8988T (cell line): ENCODE data around the gene KIAA1210.

Source experiments
- DNase-seq: peaks from one replicate; pipeline ENCODE4 v3.0.0; 2011

The KIAA1210 gene

DNA sequence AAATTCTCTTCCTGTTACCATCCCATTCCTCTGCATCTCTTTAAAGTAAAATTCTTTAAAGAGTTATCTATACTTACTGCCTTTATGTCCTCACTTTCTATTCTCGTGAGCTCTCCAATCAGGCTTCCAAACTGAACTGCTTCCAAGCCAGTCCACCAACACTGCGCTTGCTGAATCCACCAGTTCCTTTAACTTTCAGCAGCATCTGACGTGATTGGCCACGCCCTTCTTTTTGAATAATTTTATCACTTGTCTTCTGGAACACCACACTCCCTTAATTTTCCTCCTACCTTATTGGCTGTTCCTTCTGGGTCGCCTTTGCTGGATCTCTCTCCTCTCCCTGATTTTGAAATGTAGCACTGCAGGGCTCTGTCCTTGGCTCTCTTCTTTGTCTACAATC, at the start of gene KIAA1210:
KIAA1210 (minus strand) TSS at position 163 of the 400 bp plus-strand sequence. CDS start 4,170 bp downstream, outside the sequence.
- no peak for DNase-seq

DNA sequence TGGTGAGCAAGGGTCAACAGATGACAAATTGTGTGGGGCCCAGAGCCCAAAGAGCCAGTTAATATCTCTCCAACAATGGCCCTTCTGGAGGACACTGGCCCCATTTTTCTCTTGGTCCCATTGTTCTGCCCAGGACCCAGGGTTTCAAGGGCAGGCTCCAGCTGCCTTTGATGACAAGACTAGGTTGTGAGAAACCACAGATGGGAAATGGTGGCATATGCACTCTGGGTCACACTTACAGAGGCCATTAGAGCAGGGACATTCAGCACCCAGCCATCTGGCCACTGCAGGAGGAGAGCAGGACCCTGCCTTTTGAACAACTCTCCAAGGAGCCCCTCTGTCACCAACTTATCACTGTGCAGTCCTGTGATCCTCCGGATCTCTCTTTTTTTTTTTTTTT, 49.7 kb upstream of the KIAA1210 start:
- no peak for DNase-seq

DNA sequence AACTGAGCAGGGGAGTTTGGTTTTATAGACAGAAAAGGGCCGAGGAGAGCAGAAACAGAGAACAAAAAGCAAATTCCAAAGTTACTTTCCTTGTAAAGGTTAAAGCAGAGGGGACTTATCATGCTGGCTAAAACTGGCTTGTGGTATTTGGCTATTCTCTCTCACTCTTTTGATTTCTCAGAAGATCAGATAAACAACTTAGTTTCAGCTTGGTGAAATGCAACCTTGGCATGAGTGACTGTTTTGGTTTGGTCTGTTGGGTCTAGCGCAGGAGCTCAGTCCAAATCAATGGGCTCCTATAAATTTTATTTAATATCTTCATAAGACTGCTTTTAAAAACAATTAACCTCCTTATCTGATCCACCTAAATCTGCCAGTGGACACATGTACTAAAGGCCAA, 47.3 kb upstream of the KIAA1210 start:
- DNase-seq = no peak

DNA sequence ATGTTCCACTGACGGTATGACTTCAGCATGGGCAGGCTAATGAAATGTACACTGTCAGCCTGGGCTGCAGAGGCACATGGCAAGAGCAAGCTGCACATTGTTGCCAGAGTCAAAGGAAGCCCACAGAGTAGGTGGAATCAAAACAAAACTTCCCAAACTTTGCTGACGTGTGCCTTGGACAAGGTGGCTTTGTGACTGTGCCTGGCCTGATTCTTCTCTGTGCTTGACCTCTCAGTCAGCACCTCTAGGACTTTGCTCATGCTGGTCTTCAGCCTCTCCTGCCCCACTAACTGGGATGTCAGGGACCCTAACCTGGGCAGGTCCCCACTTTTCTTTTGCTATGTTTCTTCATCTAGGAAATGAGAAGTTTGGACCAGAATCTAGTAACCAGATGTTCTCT, 40.5 kb upstream of the KIAA1210 start:
- DNase-seq = no peak

DNA sequence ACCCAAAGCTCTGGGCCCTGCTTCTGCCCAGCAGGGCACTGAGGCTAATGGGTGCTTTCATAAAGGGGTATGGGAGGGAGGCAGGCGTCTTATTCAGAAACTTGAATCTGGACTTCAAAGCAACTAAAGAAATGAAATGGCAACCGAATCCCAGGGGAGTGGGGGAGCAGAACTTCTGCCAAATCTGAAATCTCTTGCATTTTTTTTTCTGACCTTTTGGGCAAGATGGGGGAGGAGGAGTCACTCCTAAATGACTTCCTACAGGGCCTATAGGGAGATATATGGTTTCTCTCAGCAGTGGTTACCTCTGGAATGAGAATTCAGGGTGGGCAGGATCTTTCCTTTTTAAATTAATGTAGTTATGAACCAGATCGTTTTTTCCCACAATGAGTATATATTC, 30.6 kb upstream of the KIAA1210 start:
- DNase-seq = no peak

DNA sequence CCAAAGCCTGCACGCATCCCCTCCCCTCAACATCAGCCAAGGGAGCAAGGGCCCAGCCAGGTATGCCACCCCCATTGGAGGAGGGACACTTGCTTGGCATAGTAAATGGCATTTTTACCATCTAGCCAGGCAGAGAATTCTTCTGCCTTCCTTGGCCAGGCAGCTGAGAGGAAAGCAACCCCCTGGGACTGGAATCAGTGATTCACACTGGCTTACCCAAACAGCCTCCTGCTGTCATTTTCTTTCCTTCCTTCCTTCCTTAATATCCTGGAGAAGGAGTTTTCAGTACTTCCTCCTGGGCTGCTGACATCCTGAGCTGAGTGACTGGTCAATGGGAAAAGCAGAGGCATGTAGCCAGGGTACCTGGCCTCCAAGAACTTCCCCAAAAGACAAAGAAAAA, 28.6 kb upstream of the KIAA1210 start:
- no peak for DNase-seq

DNA sequence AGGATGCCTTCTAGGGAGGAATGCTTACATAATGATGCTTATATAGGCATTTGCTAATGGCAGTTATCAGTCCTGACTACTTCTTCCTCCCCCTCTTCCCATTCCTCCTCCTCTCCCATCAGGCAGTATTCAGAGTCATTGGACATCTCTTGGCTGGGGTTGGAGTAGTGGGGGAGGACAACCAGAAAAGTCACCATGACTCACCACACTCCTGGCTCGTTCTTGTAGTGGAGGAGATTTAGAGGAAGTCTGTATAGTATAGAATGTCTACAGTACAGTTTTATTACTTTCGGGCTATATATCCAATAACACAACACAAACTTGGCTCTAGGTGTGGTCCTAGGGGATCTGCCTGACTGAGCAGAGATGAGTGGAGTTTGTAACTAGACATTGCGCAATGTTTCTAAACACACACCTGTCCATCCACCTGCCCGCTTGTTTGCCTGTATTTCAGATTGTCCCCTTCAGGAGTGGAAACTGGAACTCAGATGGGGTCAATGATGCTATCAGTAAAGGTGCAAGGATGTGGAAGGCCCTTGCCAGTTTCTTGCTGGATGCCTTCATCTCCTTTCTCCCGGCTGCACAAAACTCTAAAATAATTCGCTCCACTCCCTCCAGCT, 27.9 kb upstream of the KIAA1210 start:
- DNase-seq = no peak

DNA sequence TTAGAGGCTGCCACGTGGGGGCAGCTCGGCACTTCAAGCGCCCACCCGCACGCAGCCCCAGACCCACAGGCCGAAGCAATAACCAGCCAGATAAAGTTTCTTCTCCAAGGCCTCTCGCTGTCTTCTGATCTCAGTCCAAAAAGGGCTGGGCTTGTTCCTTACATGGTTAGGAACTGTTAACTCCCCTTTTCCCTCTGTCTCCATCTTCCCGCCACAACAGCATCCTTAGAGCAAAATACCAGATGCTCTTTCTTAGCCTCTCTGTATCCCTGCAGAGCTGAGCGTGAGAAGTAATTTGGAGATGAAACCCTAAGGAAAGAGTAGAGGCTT, 23.4 kb upstream of the KIAA1210 start:
- DNase-seq = no peak

DNA sequence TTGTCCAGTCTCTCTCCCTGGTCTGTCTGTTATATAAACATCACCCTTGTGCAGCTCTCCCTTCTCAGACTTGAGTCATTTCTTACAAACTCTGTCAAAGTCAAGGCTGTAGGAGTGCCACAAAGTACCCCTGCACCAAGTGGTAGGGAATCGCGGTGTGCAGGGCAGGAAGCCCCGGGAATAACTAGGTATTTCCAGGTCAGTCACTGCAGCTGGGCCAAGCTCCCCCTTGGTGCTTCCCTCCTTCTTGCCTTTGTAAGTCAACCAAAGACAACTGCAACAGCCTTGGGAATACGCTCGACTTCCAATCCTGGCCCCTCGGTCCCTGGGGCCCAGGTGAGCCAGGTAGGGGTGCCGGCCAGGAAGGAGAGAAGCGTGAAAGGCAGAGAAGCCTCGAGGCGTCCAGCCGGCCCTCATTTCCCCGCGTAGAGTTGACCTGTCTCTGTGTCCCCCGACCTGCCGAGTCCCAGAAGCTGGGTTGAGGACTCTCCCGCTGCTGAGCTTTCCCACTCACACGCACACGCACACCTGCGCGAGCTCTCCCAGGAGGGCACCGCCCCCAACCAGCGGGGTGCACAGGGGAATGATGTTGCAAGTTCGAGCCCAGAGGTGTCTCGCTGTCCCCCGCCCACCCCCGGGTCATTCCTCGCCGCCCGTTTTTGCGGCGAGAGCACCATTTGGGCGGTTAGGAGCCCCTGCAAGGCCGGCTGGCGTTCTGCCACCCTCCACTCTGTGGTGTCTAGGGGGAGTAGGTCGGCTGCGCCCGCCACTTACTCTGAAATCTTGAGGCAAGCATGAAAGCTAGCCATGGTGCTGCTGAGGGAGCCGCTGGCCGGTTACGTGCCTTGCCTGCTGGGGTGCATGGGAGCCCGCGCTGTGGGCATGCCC, 22.8 kb upstream of the KIAA1210 start:
- DNase-seq = no peak

DNA sequence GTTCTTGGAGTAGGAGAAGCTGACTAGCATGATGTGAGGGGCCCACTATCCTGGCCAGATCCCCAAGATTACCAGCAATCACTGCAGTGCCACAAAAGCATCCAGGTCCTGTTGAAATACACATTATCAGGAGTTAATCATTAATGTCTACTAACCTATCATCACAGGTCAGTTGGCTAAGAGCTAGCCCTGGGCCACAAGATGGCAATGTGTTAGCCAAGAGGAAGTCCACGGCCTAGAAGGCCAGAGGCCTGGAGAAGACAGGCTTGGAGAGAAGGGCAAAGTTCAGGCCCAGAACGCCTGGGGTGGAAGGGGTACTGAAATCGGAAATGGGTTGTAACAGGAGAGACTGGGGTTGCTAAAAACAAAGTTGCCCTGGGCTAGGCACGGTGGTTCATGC, 19.9 kb upstream of the KIAA1210 start:
- no peak for DNase-seq

DNA sequence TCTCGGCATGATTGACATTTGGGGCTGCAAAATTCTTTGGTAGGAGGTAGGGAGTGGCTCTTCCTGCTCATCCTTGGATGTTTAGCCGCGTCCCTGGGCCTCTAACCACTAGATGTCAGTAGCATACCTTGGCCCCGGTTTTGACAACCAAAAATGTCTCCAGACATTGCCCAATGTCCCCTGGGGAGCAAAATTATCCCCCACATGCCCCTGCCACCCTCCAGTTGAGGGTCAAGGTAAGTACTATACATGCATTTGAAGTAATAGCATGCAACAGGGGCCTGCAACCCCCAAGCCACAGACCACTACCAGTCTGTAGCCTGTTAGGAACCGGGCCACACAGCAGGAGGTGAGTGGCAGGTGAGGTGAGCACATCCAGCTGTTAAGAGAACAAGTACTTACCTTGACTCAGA, 17.6 kb upstream of the KIAA1210 start:
- DNase-seq = no peak

DNA sequence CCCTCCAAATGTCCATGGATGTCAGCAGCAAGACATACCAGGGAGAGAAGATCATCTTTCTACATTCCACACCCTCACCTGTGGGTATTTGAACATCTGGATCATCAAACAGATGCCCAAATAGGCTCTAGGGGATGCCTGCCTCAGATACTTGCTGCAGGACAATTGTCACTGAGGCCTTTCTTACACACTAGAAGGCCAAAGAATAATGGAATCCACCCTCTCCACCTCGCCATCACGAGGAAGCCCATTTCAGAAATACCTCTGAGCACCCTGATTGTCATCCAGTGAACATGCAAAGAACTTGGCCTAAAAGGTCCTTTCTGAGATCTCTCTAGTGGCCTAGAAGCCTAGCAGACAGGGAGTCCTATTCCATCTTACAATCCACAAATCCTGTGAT, 6.9 kb upstream of the KIAA1210 start:
- DNase-seq = no peak

DNA sequence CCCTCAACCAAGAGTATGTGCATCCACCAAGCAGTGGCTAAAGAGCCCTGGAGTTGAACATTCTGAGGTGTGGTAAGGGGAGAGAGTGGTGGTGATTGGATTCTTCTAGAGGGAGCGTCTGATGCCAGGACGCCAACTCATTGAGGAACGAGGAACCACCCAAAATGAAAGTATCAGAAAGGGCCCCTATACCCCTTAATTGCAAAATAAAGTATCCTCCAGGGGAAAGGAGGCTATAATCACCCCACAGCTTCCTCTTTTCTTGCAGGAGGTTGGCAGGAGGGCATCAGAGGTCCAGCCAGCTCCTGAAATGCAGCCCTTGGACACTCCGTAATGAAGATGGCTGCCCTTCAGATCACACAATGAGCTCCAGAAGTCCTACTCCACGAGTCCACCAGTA, 5.3 kb upstream of the KIAA1210 start:
- DNase-seq = no peak

DNA sequence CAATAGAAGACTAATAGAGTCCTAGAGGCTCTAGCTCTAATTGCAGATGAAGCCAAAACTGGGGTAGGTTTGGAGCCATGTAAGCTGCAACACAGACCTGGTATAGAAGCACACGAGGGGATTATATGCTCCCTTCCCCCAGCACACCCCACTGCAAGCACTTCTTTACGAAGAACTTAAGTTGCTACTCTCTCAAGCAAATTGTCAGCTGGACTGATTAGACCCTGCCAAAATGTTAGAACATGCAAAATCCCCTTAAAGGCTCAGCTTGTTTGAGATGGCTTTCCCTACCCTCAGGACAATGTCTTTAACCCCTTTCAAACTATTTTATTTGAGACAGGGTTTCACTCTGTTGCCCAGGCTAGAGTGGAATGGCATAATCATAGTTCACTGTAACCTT, 4.7 kb upstream of the KIAA1210 start:
- DNase-seq = no peak

DNA sequence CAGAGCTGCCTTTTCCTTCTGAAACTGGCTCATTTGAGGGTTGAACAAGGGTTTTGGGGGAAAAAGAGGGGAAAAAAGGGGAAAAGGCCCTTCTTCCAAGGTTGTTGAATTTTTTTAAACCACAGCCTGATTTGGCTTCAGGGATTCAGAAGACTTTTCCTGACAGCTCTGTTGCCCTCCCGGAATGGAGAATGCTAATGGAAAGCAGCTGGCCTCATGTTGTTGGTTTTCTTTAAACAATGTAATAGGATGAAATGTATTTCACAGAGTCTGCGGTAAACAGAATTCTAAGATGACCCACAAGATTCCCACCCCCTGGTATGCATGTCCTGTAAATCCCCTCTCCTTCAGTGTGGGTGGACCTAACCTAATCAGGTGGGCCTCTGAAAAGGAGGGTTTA, 3.3 kb upstream of the KIAA1210 start:
- DNase-seq = no peak

DNA sequence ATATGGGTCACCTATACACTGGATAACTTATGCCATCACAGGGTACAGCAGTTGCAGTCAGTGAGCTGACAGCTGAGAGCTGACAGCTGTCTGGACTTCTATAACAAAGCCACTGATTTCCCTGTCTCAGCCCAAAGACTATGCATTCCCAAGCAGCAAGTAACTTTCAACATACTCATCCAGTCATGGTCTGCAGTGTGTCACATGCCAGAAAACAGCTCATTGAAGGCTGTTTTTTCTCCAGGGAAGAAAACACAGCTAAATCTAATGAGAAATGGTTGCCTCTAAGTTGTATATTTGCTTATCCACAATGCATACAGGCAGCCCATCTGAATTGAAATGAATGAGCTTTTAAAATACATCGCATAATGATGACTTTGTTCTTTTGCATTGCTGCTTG, 6.3 kb downstream of the KIAA1210 start:
- DNase-seq = no peak

DNA sequence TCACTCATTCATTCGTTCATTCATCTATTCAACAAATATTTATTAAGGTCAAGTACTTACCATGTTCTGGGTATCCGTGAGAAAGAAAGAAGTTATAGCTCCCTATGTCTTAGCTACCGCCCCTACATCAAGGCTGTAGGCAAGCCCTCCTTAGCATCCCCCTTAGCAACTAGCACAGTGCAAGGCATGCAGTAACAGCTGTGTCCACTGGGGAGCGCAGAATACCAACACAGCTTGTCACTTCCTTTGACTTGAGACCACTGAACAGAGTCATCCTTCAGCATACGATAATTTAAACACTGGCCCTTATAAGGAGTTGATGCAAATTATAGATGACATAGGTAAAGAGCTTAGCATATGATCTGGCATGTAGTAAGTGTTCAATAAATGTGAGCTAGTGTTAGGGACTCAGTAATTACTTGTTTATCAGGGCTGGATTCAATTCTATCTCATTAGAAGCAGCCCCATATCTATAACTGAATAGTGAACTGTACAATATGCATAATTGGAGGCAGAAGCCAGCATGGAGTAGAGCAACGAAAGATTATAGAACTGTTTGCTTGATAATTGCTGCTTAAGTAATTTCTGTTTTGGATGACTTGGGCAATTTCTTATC, 8.7 kb downstream of the KIAA1210 start:
- DNase-seq = peak; percentile 21

DNA sequence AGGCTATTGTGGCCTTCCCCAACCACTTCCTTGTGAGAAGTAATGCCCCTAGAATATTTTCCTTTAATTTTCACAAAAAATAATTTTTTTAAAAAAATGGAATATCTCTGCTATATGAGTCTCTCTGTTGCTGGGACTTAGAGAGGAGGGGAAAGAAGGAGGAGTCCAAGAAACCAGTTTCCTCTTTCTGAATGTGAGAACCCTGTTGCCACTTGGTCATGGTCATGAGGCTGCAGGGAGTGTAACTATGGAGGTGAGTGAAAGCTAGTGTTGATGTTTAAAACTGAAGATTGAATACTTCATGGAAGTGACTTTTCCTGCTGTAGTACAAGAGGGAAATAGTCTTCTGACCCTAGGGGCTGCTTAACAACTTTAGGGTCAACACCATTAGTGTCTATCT, 20.4 kb downstream of the KIAA1210 start:
- no peak for DNase-seq

DNA sequence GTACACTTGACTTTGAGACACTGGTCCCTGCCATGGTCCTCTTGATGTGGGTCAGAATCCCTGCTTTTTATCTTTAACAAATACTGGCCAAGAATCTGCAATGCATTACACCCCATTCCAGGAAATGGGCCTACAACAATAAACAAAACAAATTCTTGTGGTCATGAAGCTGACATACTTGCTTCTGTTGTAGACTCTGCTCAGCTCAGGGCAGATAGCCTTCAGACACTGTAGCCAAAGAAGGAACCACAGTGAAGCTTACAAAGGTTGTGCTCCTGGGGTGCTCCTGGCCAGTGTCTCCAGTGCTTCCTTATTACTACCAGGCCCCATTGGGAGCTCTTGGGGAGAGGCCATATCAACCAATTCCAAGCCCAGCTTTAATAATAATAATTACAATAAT, 21.8 kb downstream of the KIAA1210 start:
- no peak for DNase-seq

DNA sequence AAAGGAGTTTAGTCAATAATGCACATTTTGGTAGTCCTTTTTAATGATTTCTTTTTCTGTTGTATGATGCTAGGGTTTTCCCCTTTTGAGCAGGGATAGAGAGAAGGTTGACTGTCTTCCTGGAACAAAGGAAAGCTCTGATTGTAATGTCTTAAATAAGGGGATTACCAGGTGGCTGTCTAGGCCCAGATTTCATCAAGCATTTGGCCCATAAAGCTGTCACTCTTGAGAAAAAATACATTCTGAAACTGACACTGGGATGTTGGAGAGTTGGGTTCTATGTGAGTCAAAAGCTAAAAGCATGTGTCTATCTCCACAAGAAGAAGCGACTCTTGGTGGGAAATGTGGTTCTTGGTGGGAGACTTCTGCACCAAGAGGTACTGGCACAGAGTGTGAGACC, 26.4 kb downstream of the KIAA1210 start:
- no peak for DNase-seq

DNA sequence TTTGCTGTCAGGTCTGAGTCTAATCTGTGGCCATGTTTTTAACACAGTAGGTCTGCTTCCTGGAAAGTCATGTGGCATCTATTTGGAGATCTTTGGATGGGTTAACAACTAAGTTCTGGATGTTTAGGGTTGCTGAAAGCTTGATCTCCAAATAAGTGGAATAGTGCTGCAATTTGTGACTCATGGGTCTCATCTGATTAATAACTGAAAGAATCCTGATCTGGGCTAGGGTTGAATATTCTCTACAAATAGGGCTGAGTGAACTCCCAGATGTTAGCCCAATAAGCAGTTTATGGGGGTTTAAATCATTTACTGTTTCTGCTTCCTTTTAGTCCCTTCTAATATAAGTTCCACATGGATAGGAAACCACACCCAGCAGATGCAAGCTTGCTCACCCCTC, 31.7 kb downstream of the KIAA1210 start:
- DNase-seq = no peak

DNA sequence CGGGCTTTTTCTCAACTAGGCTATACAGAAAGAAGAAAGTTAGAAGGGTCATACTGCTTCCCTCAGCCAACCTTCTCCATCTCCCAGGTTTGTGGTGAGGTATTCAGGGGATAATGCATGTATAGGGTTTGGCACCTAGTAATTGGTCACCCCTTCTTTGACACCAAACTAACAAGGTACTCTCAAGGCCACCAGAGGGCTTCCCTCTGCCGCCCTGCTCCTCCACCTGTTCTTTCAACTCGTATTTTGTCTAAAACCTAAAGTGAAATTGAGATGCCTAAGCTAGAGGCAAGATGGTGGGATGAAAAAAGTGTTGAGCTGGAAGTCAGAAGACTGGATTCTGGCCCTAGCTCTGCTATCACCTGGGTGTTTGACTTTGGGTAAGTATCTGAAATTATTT, 32.8 kb downstream of the KIAA1210 start:
- no peak for DNase-seq

DNA sequence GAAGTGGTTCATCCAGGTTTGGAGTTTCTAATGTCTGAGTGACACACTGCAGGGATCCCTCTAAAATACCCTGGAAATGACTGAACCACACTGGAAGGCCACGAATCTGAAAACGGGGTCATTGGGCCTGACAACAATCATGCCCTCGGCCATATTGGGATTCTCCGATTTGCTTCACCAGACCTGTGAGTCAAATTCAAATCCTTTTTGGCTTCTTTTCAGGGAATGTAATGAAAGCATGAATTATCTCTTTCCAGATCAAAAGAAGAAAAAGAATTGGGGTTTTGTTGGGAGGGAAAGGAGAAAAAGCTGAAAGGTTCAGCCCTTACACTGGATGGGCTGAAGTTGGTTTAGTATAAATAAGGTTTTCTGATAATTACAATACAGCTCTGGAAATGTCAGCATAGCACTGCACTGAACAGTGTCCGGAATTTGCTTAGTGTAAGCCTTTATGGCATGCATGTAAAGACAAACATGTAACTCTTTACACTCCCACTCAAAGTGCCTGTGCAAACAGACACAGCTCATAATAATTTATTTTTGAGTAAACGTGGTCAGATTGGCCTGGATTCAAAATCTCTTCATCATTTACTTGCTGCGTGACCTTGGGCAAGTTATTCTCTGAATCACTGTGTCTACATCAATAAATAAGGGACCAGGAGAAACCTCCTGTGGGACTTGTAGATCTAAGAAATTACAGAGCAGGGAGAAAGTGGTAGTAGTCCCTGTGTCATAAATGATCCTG, 33.4 kb downstream of the KIAA1210 start:
- no peak for DNase-seq

DNA sequence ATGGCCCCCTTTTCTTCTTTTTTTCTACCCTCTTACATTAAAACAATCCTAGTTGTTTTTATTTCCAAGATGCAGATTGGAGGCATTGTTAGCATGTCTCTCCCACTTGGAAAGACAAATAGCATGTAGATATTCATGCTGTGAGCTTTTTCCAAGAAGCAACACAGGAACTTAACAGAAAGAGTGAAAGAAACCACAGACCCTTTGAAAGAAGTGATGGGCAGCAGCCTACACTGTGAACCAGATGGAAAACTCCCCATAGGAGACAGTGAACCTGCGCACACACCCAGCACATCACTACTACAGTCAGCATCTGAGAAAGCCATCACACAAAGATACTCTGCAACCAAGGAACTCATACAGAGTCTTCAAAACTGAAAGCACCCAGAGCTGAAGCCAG, 37.0 kb downstream of the KIAA1210 start:
- no peak for DNase-seq
